ENCODE data around the gene ZNF782.
"Not testable (repeated sequence)": the region's sequence is repeated elsewhere in the genome, so short reads cannot be mapped to it uniquely, and the experiment has no call there.

The ZNF782 gene

DNA sequence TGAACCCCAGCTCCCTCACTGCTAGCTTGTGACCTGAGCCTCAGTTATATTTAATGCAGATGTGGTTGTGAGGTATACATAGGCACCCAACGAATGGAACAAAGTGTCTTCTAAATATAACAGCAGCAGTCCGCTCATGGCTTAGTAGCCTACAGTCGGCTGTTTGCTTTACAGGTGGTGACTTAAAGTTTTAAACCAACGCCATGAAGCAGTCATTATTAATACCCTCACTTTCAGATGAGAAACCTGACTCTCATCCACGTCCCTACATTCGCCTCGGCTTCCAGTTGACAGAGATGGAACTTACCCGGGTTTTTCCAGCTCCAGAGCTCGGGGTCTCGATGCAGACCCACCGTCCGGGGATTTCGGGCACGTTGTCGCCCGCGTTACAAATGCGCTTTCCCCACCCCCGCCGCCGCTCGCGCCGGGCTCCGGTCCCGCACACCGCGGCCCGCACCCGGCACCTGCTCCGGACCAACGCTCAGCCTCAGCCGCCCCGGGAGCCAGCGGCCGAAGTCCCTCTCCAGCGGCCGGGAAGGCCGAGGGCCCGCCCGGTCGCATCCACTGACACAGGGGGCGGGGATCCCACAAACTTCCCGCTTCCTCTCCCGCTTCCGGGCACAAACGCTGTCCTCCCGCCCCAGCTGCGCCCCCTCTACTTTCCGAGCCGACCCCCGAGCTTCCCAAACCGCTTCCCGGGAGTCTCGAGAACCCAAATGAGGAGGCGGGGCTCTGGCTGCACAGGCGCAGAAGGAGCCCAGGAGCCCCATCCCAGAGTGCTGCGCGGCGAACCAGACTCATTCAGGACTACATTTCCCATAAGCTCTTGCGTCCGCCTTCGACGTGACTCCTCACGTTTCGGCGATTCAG, at the start of gene ZNF782:
ZNF782 (minus strand) TSS at position 734 of the 870 bp plus-strand sequence. CDS start 2,553 bp downstream, outside the sequence.
- peak within 1 kb of the TSS; percentile 47 for H3K27ac ChIP-seq (ENCODE audit: low read length)
- H3K4me1 ChIP-seq (ENCODE audit: control insufficient read depth, insufficient read depth, low read length), result peaks cover 11% of the 10 kb centered on the region
- no peaks in the 10 kb centered on the region for H3K36me3 ChIP-seq (ENCODE audit: control insufficient read depth in 2 of 2, insufficient read depth in 2 of 2, low read length in 2 of 2)
- peak within 1 kb of the TSS; percentile 73 to 81 for H3K9ac ChIP-seq (ENCODE audit: low read length in 2 of 2)
- H3K9me3 ChIP-seq (ENCODE audit: control insufficient read depth in 2 of 2, low read length in 2 of 2), result no peaks in the 10 kb centered on the region
- no peaks in the 10 kb centered on the region for H3K27me3 ChIP-seq (ENCODE audit: control insufficient read depth in 1 of 2, insufficient read depth in 2 of 2, low read length in 2 of 2)
- peak within 1 kb of the TSS; percentile 75 to 88 for H3K4me3 ChIP-seq (ENCODE audit: low read length in 2 of 2)

DNA sequence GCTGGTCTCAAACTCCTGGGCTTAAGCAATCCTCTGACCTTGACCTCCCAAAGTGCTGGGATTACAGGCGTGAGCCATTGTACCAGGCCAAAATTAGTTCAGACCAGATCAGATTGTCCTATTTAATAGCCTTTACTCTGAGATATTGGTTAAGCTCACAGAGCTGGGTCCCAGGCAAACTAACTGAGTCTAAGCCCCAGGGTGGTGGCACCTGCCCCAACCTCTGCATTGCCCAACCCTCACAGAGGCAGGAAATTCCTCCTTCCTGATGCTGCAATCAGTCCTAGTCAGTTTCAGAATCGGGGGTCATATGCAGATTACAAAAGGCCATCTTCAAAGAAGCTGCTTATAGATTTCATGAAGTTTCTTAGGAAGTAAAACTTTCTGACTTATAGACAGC, 45.7 kb upstream of the ZNF782 start:
- not testable (repeated sequence) for H3K36me3 ChIP-seq (ENCODE audit: control insufficient read depth in 2 of 2, insufficient read depth in 2 of 2, low read length in 2 of 2); H3K4me1 ChIP-seq (ENCODE audit: control insufficient read depth, insufficient read depth, low read length); H3K27me3 ChIP-seq (ENCODE audit: control insufficient read depth in 1 of 2, insufficient read depth in 2 of 2, low read length in 2 of 2); H3K4me3 ChIP-seq (ENCODE audit: low read length in 2 of 2); H3K27ac ChIP-seq (ENCODE audit: low read length); H3K9ac ChIP-seq (ENCODE audit: low read length in 2 of 2); H3K9me3 ChIP-seq (ENCODE audit: control insufficient read depth in 2 of 2, low read length in 2 of 2)

DNA sequence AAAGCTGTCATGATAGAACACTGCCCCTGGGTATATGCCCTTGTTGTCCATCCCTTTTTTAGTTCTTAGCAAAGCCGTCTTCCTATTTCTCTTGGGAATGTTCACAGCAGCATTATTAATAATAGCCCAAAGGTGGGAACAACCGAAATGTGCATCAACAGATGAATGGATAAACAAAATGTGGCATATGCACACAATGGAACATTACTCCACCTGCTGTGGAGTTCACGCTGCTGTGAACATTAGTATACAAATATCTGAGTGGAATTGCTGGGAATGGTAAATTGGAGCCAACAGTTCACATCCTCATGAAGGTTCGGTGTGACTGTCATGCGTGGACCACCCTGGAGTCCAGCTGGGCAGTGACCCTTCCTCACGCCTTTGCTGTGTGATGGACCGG, 37.8 kb upstream of the ZNF782 start:
- Histone ChIP-seq H3K36me3 (ENCODE audit: control insufficient read depth in 2 of 2, insufficient read depth in 2 of 2, low read length in 2 of 2) (peaks cover 0 to 4% of the 10 kb centered on the region in 2 donors), H3K9me3 (ENCODE audit: control insufficient read depth in 2 of 2, low read length in 2 of 2) (no peaks in the 10 kb centered on the region), H3K27ac (ENCODE audit: low read length) (no peak overlapping the region), H3K9ac (ENCODE audit: low read length in 2 of 2) (no peak overlapping the region), H3K4me1 (ENCODE audit: control insufficient read depth, insufficient read depth, low read length) (no peaks in the 10 kb centered on the region), H3K27me3 (ENCODE audit: control insufficient read depth in 1 of 2, insufficient read depth in 2 of 2, low read length in 2 of 2) (no peaks in the 10 kb centered on the region), H3K4me3 (ENCODE audit: low read length in 2 of 2) (no peak overlapping the region)

DNA sequence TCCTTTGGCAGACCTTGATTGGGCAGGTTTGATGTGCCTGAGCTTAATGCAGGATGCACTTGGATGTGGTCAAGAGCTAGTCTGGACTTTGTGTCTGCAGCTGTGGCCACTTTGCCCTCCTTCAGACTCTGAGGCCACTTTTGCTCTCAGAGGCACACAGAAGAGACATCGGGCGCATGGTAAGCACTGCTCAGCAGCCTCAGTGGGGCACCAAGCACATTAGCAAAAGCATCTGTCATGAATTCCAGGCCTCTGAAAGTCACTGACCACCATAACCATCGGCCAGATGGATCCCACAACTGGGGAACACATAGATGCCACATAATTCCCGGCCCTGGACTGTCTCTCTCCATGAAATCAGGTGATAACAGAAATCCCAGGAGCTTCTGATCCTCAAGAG, 34.3 kb upstream of the ZNF782 start:
- Histone ChIP-seq H3K4me1 (ENCODE audit: control insufficient read depth, insufficient read depth, low read length) (no peaks in the 10 kb centered on the region), H3K27me3 (ENCODE audit: control insufficient read depth in 1 of 2, insufficient read depth in 2 of 2, low read length in 2 of 2) (no peaks in the 10 kb centered on the region), H3K36me3 (ENCODE audit: control insufficient read depth in 2 of 2, insufficient read depth in 2 of 2, low read length in 2 of 2) (peaks cover 0 to 2% of the 10 kb centered on the region in 2 donors), H3K4me3 (ENCODE audit: low read length in 2 of 2) (no peak overlapping the region), H3K27ac (ENCODE audit: low read length) (no peak overlapping the region), H3K9me3 (ENCODE audit: control insufficient read depth in 2 of 2, low read length in 2 of 2) (no peaks in the 10 kb centered on the region), H3K9ac (ENCODE audit: low read length in 2 of 2) (no peak overlapping the region)

DNA sequence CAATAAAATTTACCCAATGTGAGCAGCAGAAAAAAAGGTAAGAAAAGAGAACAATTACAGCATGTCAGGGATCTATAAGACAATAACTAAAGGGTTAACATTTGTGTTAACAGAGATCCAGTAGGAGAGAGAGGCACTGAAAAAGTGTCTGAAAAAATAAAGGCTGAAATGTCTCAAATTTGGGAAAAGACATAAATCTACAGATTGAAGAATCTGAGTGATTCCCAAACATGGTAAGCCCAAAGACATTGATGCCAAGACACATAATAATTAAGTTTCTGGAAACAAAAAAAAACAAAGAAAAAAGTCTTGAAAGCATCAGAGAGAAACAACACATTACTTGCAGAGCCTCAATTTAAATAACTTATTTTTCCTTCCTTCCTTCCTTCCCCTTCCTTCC, 31.1 kb upstream of the ZNF782 start:
- H3K9ac ChIP-seq (ENCODE audit: low read length in 2 of 2), result no peak overlapping the region

DNA sequence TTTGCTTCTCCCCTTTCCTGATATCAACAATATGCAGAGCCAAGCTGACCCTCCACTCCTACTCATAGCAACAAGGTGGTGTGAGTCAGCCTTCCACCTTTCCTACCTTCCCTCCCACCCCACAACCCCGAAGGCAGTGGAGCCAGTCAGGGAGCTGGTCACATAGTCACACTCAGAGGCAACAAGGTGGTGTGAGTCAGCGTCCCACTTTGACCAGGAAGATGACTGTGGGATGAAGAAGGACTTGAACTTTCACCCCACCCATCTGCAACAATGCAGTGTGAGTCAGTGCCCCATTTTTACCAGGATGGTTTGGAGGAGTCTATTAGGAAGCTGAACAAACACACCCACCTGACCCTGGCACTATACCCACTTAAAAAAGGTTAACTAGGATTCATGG, 30.1 kb upstream of the ZNF782 start:
- H3K4me3 ChIP-seq (ENCODE audit: low read length in 2 of 2), result no peak overlapping the region
- no peak overlapping the region for H3K27ac ChIP-seq (ENCODE audit: low read length)
- no peaks in the 10 kb centered on the region for H3K36me3 ChIP-seq (ENCODE audit: control insufficient read depth in 2 of 2, insufficient read depth in 2 of 2, low read length in 2 of 2)
- H3K4me1 ChIP-seq (ENCODE audit: control insufficient read depth, insufficient read depth, low read length), result no peaks in the 10 kb centered on the region
- H3K27me3 ChIP-seq (ENCODE audit: control insufficient read depth in 1 of 2, insufficient read depth in 2 of 2, low read length in 2 of 2), result peaks cover 0 to under 1% of the 10 kb centered on the region in 2 donors
- H3K9ac ChIP-seq (ENCODE audit: low read length in 2 of 2), result no peak overlapping the region
- H3K9me3 ChIP-seq (ENCODE audit: control insufficient read depth in 2 of 2, low read length in 2 of 2), result no peaks in the 10 kb centered on the region

More for the DNA sequence above, 31.1 kb upstream of the ZNF782 start:
- Histone ChIP-seq H3K4me3 (ENCODE audit: low read length in 2 of 2) (no peak overlapping the region), H3K9me3 (ENCODE audit: control insufficient read depth in 2 of 2, low read length in 2 of 2) (no peaks in the 10 kb centered on the region), H3K27ac (ENCODE audit: low read length) (no peak overlapping the region), H3K27me3 (ENCODE audit: control insufficient read depth in 1 of 2, insufficient read depth in 2 of 2, low read length in 2 of 2) (no peaks in the 10 kb centered on the region), H3K4me1 (ENCODE audit: control insufficient read depth, insufficient read depth, low read length) (no peaks in the 10 kb centered on the region), H3K36me3 (ENCODE audit: control insufficient read depth in 2 of 2, insufficient read depth in 2 of 2, low read length in 2 of 2) (no peaks in the 10 kb centered on the region)

DNA sequence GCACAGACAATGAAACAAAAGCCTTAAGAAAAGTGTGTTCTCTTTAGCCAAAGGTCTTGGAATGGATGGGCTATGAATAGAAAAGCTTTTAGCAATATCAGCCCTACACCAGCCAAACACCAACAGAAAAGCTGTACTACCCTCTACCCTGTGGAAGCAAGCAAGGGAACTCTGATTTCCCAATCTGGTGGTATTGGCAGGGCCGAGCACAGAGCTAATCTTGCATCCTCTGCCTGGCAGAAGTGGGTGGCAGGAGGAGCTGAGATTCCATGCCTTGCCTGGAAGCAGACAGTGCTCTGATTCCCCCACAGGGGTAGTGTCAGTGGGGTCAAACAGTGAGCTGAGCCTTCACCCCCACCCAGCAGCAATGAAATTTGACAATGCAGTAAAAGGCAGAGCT, 29.6 kb upstream of the ZNF782 start:
- no peak overlapping the region for H3K4me3 ChIP-seq (ENCODE audit: low read length in 2 of 2)
- H3K27ac ChIP-seq (ENCODE audit: low read length), result no peak overlapping the region
- no peaks in the 10 kb centered on the region for H3K36me3 ChIP-seq (ENCODE audit: control insufficient read depth in 2 of 2, insufficient read depth in 2 of 2, low read length in 2 of 2)
- H3K27me3 ChIP-seq (ENCODE audit: control insufficient read depth in 1 of 2, insufficient read depth in 2 of 2, low read length in 2 of 2), result peaks cover 0 to 3% of the 10 kb centered on the region in 2 donors
- H3K4me1 ChIP-seq (ENCODE audit: control insufficient read depth, insufficient read depth, low read length), result no peaks in the 10 kb centered on the region
- H3K9ac ChIP-seq (ENCODE audit: low read length in 2 of 2), result no peak overlapping the region
- H3K9me3 ChIP-seq (ENCODE audit: control insufficient read depth in 2 of 2, low read length in 2 of 2), result no peaks in the 10 kb centered on the region

DNA sequence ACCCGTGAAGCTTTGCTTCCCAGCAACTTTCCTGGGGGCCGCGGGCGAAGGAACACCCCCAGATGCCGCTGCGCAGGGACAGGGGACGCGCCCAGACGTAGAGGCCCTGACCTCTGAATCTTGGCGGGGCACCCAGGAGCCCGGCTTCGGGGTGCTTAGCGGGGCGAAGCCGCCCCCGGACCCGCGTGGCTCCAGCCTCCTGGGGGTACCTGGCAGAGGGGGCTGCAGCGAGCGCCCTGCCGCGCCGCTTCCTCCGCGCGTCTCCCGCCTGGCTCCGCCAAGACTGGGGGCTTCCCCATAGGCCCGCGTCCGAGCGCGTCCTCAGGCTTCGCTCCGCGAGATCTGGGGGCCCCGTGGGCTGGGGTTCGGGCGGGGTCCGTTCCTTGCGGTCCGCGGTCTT, 23.0 kb upstream of the ZNF782 start:
- no peaks in the 10 kb centered on the region for H3K36me3 ChIP-seq (ENCODE audit: control insufficient read depth in 2 of 2, insufficient read depth in 2 of 2, low read length in 2 of 2)
- H3K27me3 ChIP-seq (ENCODE audit: control insufficient read depth in 1 of 2, insufficient read depth in 2 of 2, low read length in 2 of 2), result peaks cover 23 to 29% of the 10 kb centered on the region in 2 donors
- H3K9me3 ChIP-seq (ENCODE audit: control insufficient read depth in 2 of 2, low read length in 2 of 2), result no peaks in the 10 kb centered on the region
- no peak overlapping the region for H3K9ac ChIP-seq (ENCODE audit: low read length in 2 of 2)
- peaks cover 2% of the 10 kb centered on the region for H3K4me1 ChIP-seq (ENCODE audit: control insufficient read depth, insufficient read depth, low read length)
- no peak overlapping the region for H3K27ac ChIP-seq (ENCODE audit: low read length)
- no peak overlapping the region for H3K4me3 ChIP-seq (ENCODE audit: low read length in 2 of 2)

DNA sequence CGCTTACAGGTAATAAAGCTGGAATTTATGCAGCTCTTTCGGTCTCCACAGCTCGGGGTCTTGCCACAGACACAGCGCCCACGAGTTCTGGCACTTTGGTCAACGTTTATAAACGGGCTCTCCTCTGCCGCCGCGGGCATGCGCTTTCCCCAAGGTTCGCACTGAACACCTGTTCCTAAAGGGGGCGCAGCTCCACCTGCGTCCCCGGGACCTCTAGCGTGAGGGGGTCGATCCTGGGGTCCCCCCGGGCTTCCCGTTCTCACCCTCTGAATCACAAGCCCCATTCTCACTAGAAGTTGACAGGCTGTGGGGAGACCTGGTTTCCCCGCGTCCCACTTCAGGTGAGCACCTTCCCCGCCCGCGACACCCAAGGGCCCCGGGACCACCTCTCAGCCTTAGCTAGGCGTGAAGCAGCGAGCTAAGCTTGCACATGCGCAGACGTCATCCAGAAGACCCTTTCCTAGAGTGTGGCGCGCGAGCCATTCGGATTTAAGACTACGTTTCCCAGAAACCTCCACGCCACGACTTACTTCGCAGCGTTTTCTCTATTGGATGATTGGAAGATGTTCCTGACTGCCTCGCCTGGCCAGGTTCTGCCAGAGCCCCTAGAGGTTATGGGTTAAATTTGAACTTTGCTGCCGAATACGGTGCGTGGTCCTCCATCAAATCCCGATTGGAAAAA, 21.3 kb upstream of the ZNF782 start:
- Histone ChIP-seq H3K36me3 (ENCODE audit: control insufficient read depth in 2 of 2, insufficient read depth in 2 of 2, low read length in 2 of 2) (no peaks in the 10 kb centered on the region), H3K4me3 (ENCODE audit: low read length in 2 of 2) (peak overlapping the region; percentile 70 to 71), H3K9ac (ENCODE audit: low read length in 2 of 2) (peak overlapping the region in 1 of 2 donors; percentile 21), H3K27ac (ENCODE audit: low read length) (no peak overlapping the region), H3K27me3 (ENCODE audit: control insufficient read depth in 1 of 2, insufficient read depth in 2 of 2, low read length in 2 of 2) (peaks cover 23 to 29% of the 10 kb centered on the region in 2 donors), H3K4me1 (ENCODE audit: control insufficient read depth, insufficient read depth, low read length) (peaks cover 2% of the 10 kb centered on the region), H3K9me3 (ENCODE audit: control insufficient read depth in 2 of 2, low read length in 2 of 2) (no peaks in the 10 kb centered on the region)

DNA sequence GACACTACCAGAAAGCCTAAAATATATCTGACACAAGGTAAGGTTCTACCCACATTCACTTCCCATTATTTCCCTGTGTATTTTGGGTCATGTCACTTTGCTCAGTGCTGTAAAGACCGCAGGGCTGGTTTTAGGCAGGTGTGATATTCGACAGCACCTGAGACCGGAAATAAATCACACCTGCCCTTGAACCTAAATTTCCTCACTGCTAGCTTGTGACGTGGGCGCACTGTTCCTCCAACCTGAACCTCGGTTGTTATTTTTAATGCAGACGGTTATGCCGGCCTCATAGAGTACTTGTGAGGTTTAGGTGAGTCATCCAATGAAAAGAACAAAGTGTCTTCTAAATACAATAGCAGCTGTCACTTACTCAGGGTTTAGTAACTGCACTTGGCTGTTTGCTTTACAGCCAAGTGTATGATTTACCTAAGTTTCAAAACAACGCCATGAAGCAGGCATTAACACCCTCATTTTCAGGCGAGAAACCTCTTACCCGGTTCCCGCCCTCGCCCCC, 20.7 kb upstream of the ZNF782 start:
- no peak overlapping the region for H3K9ac ChIP-seq (ENCODE audit: low read length in 2 of 2)
- peaks cover 23 to 29% of the 10 kb centered on the region in 2 donors for H3K27me3 ChIP-seq (ENCODE audit: control insufficient read depth in 1 of 2, insufficient read depth in 2 of 2, low read length in 2 of 2)
- H3K4me3 ChIP-seq (ENCODE audit: low read length in 2 of 2), result peak overlapping the region; percentile 70 to 71
- H3K4me1 ChIP-seq (ENCODE audit: control insufficient read depth, insufficient read depth, low read length), result peaks cover 2% of the 10 kb centered on the region
- H3K9me3 ChIP-seq (ENCODE audit: control insufficient read depth in 2 of 2, low read length in 2 of 2), result no peaks in the 10 kb centered on the region
- H3K27ac ChIP-seq (ENCODE audit: low read length), result no peak overlapping the region
- no peaks in the 10 kb centered on the region for H3K36me3 ChIP-seq (ENCODE audit: control insufficient read depth in 2 of 2, insufficient read depth in 2 of 2, low read length in 2 of 2)
